MCF 10A (cell line): ENCODE results near the gene TXLNB. TPM values are rescaled to one million over a fixed set of nuclear protein-coding genes. Genes with fewer than 3 reads are reported as not detected.

Source experiments
- Bru-seq: library from RNA; stranded (reverse); fragments of 400-500 nt; gene quantifications from one replicate; lab custom pipeline; 2021; lab: Mats Ljungman, UMichigan
- BruChase-seq, 2 experiments: library from RNA; stranded (reverse); fragments of 400-500 nt; gene quantifications; one replicate each; lab custom pipeline; 2021; lab: Mats Ljungman, UMichigan
- BruUV-seq: library from RNA; stranded (reverse); fragments of 400-500 nt; replicated peaks from 2 replicates; lab custom pipeline; 2021; lab: Mats Ljungman, UMichigan
- CTCF ChIA-PET: fragments of 300-600 bp; sonication (Branson Sonifier 250); formaldehyde crosslinking; extraction: SDS; loops from one replicate; lab custom pipeline; 2021; ENCODE audit warnings: antibody characterized with exemption, inconsistent platforms; lab: Yijun Ruan, JAX
- POLR2A ChIA-PET: fragments of 300-600, 350-650 bp; sonication (Branson Sonifier 250); formaldehyde crosslinking; extraction: SDS; loops from one replicate; lab custom pipeline; 2020; ENCODE audit warnings: antibody characterized with exemption, inconsistent platforms; lab: Yijun Ruan, JAX
- DNase-seq: peaks from one replicate; pipeline ENCODE4 v3.0.0-alpha.2; 2018; ENCODE audit not compliant: unreplicated experiment
- H3K27ac Mint-ChIP-seq: one replicate; pipeline ENCODE4 v1.8.0; 2022; ENCODE audit warnings: mild to moderate bottlenecking, low read depth, mixed read lengths; ENCODE audit not compliant: unreplicated experiment
- H3K27me3 Mint-ChIP-seq: one replicate; pipeline ENCODE4 v1.8.0; 2022; ENCODE audit warnings: mixed read lengths; ENCODE audit not compliant: insufficient read depth, unreplicated experiment
- H3K36me3 Mint-ChIP-seq: one replicate; pipeline ENCODE4 v1.8.0; 2022; ENCODE audit warnings: mild to moderate bottlenecking, moderate library complexity, mixed read lengths; ENCODE audit not compliant: insufficient read depth, unreplicated experiment
- H3K4me1 Mint-ChIP-seq: one replicate; pipeline ENCODE4 v1.8.0; 2022; ENCODE audit warnings: mixed read lengths; ENCODE audit not compliant: insufficient read depth, unreplicated experiment
- H3K4me3 Mint-ChIP-seq: one replicate; pipeline ENCODE4 v1.8.0; 2022; ENCODE audit warnings: mild to moderate bottlenecking, moderate library complexity, mixed read lengths; ENCODE audit not compliant: unreplicated experiment
- H3K9me3 Mint-ChIP-seq: one replicate; pipeline ENCODE4 v1.8.0; 2022; ENCODE audit warnings: mixed read lengths; ENCODE audit not compliant: unreplicated experiment
- intact Hi-C: fragments of 100-400 bp; cut with micrococcal nuclease; formaldehyde crosslinking; loops from 2 replicates; pipeline ENCODE4 v1.14.1; 2022
- long read RNA-seq: library from polyadenylated mRNA; stranded (forward); transcript quantifications from one replicate; pipeline ENCODE4 v2.0.0, GENCODE V29; 2022
- total RNA-seq: library from RNA; stranded (reverse); gene quantifications from 2 replicates; pipeline ENCODE4 v1.2.3, GENCODE V29; 2022
- TF ChIP-seq, protein P1 (sequence below): fragments of 200-600 bp; IDR thresholded peaks from one replicate; pipeline ENCODE4 v1.8.0; 2022; ENCODE audit warnings: antibody characterized with exemption, mild to moderate bottlenecking; ENCODE audit not compliant: unreplicated experiment

Gene TXLNB
- total RNA-seq (not detected in 2 replicates), Bru-seq, nascent RNA (percentile 9 among the genes with signal in this experiment), BruChase-seq, experiment 1, labeled RNA remaining after a 6-hour chase (not detected), BruChase-seq, experiment 2, labeled RNA remaining after a 2-hour chase (not detected)
- long read RNA-seq: 0 reads

DNA sequence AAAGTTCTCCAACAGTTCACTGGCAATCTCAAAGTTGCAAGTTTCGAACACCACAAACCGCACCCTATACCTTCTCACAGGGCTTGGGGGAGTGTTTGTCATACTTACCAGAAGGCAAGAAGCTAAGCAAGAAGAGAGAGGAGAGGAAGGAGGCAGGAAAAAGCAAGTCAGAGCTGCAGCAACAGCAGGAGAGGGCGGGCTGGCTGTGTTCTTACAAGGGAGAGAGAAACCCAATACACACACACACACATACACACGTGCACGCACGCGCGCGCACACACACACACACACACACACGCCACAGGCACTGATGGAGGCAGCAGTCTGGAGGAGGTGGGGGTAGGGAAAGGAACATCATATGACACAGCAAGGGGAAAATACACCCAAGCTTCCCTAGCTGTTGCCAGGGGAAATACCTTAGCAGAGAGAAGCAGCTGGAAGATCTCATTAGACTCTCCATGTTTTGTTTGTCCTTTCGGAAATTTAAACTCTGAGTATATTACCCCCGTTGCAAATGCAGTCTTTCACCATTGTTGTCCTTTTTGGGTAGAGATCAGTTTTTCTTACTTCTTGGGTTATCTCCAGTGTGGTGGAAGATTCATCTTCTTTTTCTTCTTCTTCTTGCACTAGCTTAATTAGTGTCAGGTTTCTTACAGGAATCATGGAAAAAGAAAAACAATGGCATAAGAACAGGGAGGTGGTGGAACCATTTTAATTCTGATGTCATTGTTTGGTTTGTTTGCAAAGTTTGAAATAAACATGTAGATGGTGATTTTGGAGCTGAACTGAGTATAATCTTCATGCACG is at the start of gene TXLNB:
TSS of gene TXLNB (minus strand) at position 186 of the 807 bp plus-strand sequence. CDS start 3,099 bp downstream, outside the sequence.
- ChIA-PET CTCF (no interaction called here), POLR2A (interaction anchor here (0.6 kb wide), 1 partner anchor 402 kb away, joined by 3 read pairs; no protein-coding TSS in a partner anchor)
- intact Hi-C loops: no loop called here
- H3K36me3 Mint-ChIP-seq: no peaks in the 10 kb centered on the region
- no peak within 1 kb of the TSS for H3K4me3 Mint-ChIP-seq
- TF ChIP-seq, protein P1, sequence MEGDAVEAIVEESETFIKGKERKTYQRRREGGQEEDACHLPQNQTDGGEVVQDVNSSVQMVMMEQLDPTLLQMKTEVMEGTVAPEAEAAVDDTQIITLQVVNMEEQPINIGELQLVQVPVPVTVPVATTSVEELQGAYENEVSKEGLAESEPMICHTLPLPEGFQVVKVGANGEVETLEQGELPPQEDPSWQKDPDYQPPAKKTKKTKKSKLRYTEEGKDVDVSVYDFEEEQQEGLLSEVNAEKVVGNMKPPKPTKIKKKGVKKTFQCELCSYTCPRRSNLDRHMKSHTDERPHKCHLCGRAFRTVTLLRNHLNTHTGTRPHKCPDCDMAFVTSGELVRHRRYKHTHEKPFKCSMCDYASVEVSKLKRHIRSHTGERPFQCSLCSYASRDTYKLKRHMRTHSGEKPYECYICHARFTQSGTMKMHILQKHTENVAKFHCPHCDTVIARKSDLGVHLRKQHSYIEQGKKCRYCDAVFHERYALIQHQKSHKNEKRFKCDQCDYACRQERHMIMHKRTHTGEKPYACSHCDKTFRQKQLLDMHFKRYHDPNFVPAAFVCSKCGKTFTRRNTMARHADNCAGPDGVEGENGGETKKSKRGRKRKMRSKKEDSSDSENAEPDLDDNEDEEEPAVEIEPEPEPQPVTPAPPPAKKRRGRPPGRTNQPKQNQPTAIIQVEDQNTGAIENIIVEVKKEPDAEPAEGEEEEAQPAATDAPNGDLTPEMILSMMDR: no peak
- peak; percentile 8 for DNase-seq
- H3K4me1 Mint-ChIP-seq: peaks cover 13% of the 10 kb centered on the region
- H3K27me3 Mint-ChIP-seq: no peaks in the 10 kb centered on the region
- no peak within 1 kb of the TSS for H3K27ac Mint-ChIP-seq
- no TSS peak for BruUV-seq
- no peaks in the 10 kb centered on the region for H3K9me3 Mint-ChIP-seq

GRCh38 chr6:139341060-139341459 is 49.3 kb upstream of the TXLNB start:
- TF ChIP-seq, protein P1: no peak
- ChIA-PET CTCF (interaction anchor here (0.6 kb wide), 1 partner anchor 77 kb away, joined by 3 read pairs; no protein-coding TSS in a partner anchor), POLR2A (no interaction called here)
- no peak for DNase-seq
- peaks cover 17% of the 10 kb centered on the region for H3K4me1 Mint-ChIP-seq
- H3K27me3 Mint-ChIP-seq: no peaks in the 10 kb centered on the region
- no peaks in the 10 kb centered on the region for H3K9me3 Mint-ChIP-seq
- no TSS peak for BruUV-seq
- no peak overlapping the region for H3K27ac Mint-ChIP-seq
- H3K4me3 Mint-ChIP-seq: no peak overlapping the region
- intact Hi-C loops: no loop called here
- no peaks in the 10 kb centered on the region for H3K36me3 Mint-ChIP-seq

DNA sequence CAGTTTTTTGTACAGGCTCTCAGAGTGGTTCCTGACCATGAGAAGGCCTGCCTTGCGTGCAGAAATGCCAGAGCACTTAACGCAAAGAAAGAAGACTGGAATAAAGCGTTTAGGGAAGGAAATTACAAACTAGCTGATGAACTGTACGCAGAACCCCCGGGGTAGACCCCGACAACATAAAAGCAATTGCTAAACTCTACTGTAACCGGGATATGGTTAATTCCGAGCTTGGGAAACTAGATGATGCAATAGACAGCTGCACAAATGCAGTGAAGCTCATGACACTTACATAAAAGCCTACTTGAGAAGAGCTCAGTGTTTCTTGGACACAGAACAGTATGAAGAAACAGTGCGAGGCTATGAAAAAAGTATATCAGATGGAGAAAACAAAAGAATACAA is 47.0 kb upstream of the TXLNB start:
- peak; percentile 32 for DNase-seq
- POLR2A ChIA-PET: interaction anchor here (1.4 kb wide), 1 partner anchor 9 kb away, joined by 5 read pairs; no protein-coding TSS in a partner anchor
- H3K27ac Mint-ChIP-seq: no peak overlapping the region
- TF ChIP-seq, protein P1: no peak
- H3K4me3 Mint-ChIP-seq: no peak overlapping the region
- intact Hi-C loops: no loop called here
- no peaks in the 10 kb centered on the region for H3K9me3 Mint-ChIP-seq
- no peaks in the 10 kb centered on the region for H3K27me3 Mint-ChIP-seq
- no peaks in the 10 kb centered on the region for H3K36me3 Mint-ChIP-seq
- BruUV-seq: no TSS peak
- CTCF ChIA-PET: interaction anchor here (1.0 kb wide), 1 partner anchor 101 kb away, joined by 3 read pairs; no protein-coding TSS in a partner anchor
- peaks cover 27% of the 10 kb centered on the region for H3K4me1 Mint-ChIP-seq

DNA sequence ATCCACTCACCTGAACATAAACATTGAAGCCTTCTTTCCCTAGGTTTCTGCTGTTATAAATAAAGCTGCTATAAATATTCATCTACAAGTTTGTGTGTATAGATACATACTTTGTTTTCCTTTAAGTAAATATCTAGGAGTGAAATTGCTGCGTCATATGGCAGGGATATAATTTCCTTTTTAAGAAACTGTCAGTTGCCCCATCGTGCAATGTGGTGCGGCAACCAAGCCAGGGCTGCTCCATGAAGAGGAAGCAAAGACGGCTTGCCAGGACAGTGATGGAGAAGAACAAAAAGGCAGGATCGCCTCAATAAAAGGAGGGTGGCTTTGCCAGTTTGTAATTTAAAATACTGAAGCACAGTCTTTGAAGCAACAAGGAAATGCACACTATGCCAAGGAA is 46.0 kb upstream of the TXLNB start:
- POLR2A ChIA-PET: no interaction called here
- intact Hi-C loops: no loop called here
- Mint-ChIP-seq H3K9me3 (no peaks in the 10 kb centered on the region), H3K27me3 (no peaks in the 10 kb centered on the region), H3K36me3 (no peaks in the 10 kb centered on the region), H3K4me3 (no peak overlapping the region), H3K4me1 (peaks cover 27% of the 10 kb centered on the region), H3K27ac (no peak overlapping the region)
- CTCF ChIA-PET: interaction anchor here (0.6 kb wide), 1 partner anchor 814 kb away, joined by 3 read pairs; no protein-coding TSS in a partner anchor
- BruUV-seq: no TSS peak
- TF ChIP-seq, protein P1: no peak
- DNase-seq: peak; percentile 52
